GM12878 (cell line): ENCODE results near the gene SATB2. TPM values are rescaled to one million over a fixed set of nuclear protein-coding genes. Genes with fewer than 3 reads are reported as not detected.

ENCODE experiments used
- ATAC-seq: fragments of 200-7000 bp; cut with Tn5 transposase; 3 replicates; pipeline ENCODE4 v1.9.1; 2020; ENCODE audit warnings: mild to moderate bottlenecking, moderate library complexity
- BruUV-seq: library from RNA; stranded (reverse); fragments of 400-500 nt; replicated peaks from 2 replicates; lab custom pipeline; 2021; lab: Mats Ljungman, UMichigan
- CTCF ChIA-PET: fragments of 300-600 bp; sonication (Branson Sonifier 250); formaldehyde crosslinking; extraction: SDS; loops from one replicate; lab custom pipeline; 2021; ENCODE audit warnings: inconsistent platforms; lab: Yijun Ruan, JAX
- POLR2A ChIA-PET: fragments of 350-600 bp; formaldehyde crosslinking; extraction: SDS; loops from one replicate; lab custom pipeline; 2021; ENCODE audit warnings: inconsistent platforms; lab: Charles Lee
- RAD21 ChIA-PET: fragments of 300-600 bp; sonication (Branson Sonifier 250); formaldehyde crosslinking; loops from one replicate; lab custom pipeline; 2023; ENCODE audit warnings: antibody characterized with exemption; ENCODE audit not compliant: unreplicated experiment; lab: Charles Lee
- SMC1A ChIA-PET: fragments of 300-600 bp; sonication (Branson Sonifier 250); formaldehyde crosslinking; loops from one replicate; lab custom pipeline; 2023; ENCODE audit not compliant: unreplicated experiment, uncharacterized antibody; lab: Charles Lee
- DNase-seq: peaks from one replicate; pipeline ENCODE4 v3.0.0-alpha.2; 2011; ENCODE audit warnings: low read depth, low spot score
- FAIRE-seq: peaks from 3 replicates; lab custom pipeline; 2011; peaks lifted over from hg19 to GRCh38; lab: Jason Lieb, UNC
- H2AFZ ChIP-seq: 2 replicates; pipeline ENCODE4 v1.6.0; 2011; ENCODE audit warnings: low read depth, low read length, control low read depth; ENCODE audit not compliant: control insufficient read depth
- H3K27ac ChIP-seq: 2 replicates; pipeline ENCODE4 v1.5.1; 2011; ENCODE audit warnings: control low read depth; ENCODE audit not compliant: control insufficient read depth, insufficient read depth
- H3K27me3 ChIP-seq, 2 experiments: replicated peaks in 1 of 2; 2 replicates each; pipeline versions ENCODE4 v1.6.0 to v1.6.1; 2011; ENCODE audit warnings: low read length in 1 of 2; ENCODE audit not compliant: control insufficient read depth in 2 of 2, insufficient read depth in 2 of 2
- H3K36me3 ChIP-seq, 2 experiments: 2 replicates each; pipeline ENCODE4 v1.5.1; 2011; ENCODE audit warnings: low read length in 1 of 2; ENCODE audit not compliant: control insufficient read depth in 2 of 2, insufficient read depth in 2 of 2
- H3K4me1 ChIP-seq: 2 replicates; pipeline ENCODE4 v1.6.1; 2011; ENCODE audit warnings: mild to moderate bottlenecking, low read length, moderate library complexity, mixed read lengths; ENCODE audit not compliant: control insufficient read depth, insufficient read depth
- H3K4me2 ChIP-seq: 2 replicates; pipeline ENCODE4 v1.6.0; 2011; ENCODE audit warnings: control low read depth; ENCODE audit not compliant: control insufficient read depth, insufficient read depth
- H3K4me3 ChIP-seq: fragments of 200-600 bp; sonication (generic); 2 replicates; pipeline ENCODE4 v1.5.1; 2016
- H3K79me2 ChIP-seq: 2 replicates; pipeline ENCODE4 v1.6.0; 2011; ENCODE audit warnings: low read length; ENCODE audit not compliant: control insufficient read depth, insufficient read depth
- H3K9ac ChIP-seq: 2 replicates; pipeline ENCODE4 v1.8.0; 2011; ENCODE audit warnings: low read length, control low read depth, mixed read lengths; ENCODE audit not compliant: control insufficient read depth, insufficient read depth
- H3K9me3 ChIP-seq: replicated peaks from 3 replicates; pipeline ENCODE4 v1.5.1; 2011; ENCODE audit warnings: mild to moderate bottlenecking, low read length; ENCODE audit not compliant: control insufficient read depth, insufficient read depth
- H4K20me1 ChIP-seq: 2 replicates; pipeline ENCODE4 v1.6.0; 2011; ENCODE audit not compliant: control insufficient read depth, insufficient read depth
- BHLHE40 ChIP-seq, 2 experiments: fragments of 450-650 bp in 1 of 2; IDR thresholded peaks; 2 replicates each; pipeline ENCODE4 v1.6.1; 2011 to 2017; ENCODE audit warnings: low read depth in 2 of 2, borderline replicate concordance in 1 of 2, improper control_type of control experiment in 1 of 2, low read length in 1 of 2, mild to moderate bottlenecking in 1 of 2
- CBFB ChIP-seq: IDR thresholded peaks from 2 replicates; pipeline ENCODE4 v1.6.1; 2016; ENCODE audit warnings: antibody characterized with exemption, low read depth
- WGBS: methylation state at CpG from one replicate; pipeline ENCODE4 v1.1.6; 2016; ENCODE audit warnings: low lambda C conversion rate; ENCODE audit not compliant: insufficient replicate concordance, insufficient coverage; ENCODE audit errors: missing lambda C conversion rate; 5-methylcytosine and 5-hydroxymethylcytosine counted together
- in situ Hi-C: fragments of 300-500 bp; cut with MboI; formaldehyde crosslinking; loops from 9 replicates; pipeline ENCODE4 v1.14.3; 2018; ENCODE audit warnings: mixed read lengths
- intact Hi-C: fragments of 100-400 bp; cut with micrococcal nuclease; formaldehyde crosslinking; loops from one replicate; pipeline ENCODE4 v1.14.2; 2022; ENCODE audit not compliant: unreplicated experiment
- polyA plus RNA-seq, 11 experiments: library from polyadenylated mRNA; depleted of rRNA in 4 of 11; unstranded in 6 of 11; stranded (reverse) in 5 of 11; fragments of >200 nt; fragmentation: Nextera tagmentation in 4 of 11; fragmentation: Illumina TruSeq in 1 of 11; extraction: Ambion mirVana in 4 of 11; extraction: Trizol in 1 of 11; gene quantifications; 1 replicate in 1 of 11; 2 replicates in 10 of 11; pipeline versions ENCODE4 v1.2.1 to v1.2.3, GENCODE V29; 2011 to 2016; ENCODE audit warnings: inconsistent platforms in 2 of 11, missing spikeins in 2 of 11, low read depth in 1 of 11
- total RNA-seq, 4 experiments: library from RNA; depleted of rRNA in 3 of 4; stranded (reverse); fragments of >200 nt in 3 of 4; fragmentation: Illumina TruSeq in 1 of 4; extraction: Trizol in 1 of 4; gene quantifications; 2 replicates each; pipeline versions ENCODE4 v1.2.1 to v1.2.3, GENCODE V29; 2013 to 2021
- TF ChIP-seq, protein P1 (sequence below): fragments of 450-650 bp; IDR thresholded peaks from 2 replicates; pipeline ENCODE4 v1.6.1; 2016; ENCODE audit warnings: mild to moderate bottlenecking
- TF ChIP-seq, protein P2 (sequence below): fragments of 150-350 bp; IDR thresholded peaks from 2 replicates; pipeline ENCODE4 v1.6.1; 2016; ENCODE audit warnings: low read depth, low read length

The SATB2 gene
- total and polyA plus RNA-seq, 10 of the 15 experiments (the other 5 are each of a cell fraction or from before 2014, with no cell fraction given), result 0.03 to 0.56 (median 0.08) TPM; not detected in 3

DNA sequence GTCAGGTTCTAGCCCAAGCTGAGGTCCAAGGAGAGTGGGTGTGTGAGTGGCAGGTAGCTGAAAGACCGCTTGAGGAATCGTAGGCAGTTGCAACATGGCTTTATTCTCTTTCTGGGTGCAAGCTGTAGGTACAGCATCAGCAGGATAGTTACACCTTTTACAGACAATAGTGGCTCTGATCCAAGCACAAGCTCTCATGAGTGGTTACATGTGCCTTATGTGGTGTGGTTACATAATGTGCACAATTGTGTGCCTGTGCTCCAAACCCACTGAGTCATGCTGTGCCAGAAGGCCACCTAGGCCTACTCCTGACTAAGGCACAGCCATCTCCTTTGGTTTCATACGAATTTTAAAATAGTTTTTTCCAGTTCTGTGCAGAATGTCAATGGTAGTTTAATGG lies 227.6 kb downstream of the SATB2 start:
- WGBS, result 0% methylated on average over 3 of the region's 3 CpGs
- Histone ChIP-seq H3K4me2 (no peak overlapping the region), H3K9ac (no peak overlapping the region), H3K4me1 (peaks cover 8% of the 10 kb centered on the region), H3K4me3 (no peak overlapping the region), H4K20me1 (no peaks in the 10 kb centered on the region), H3K9me3 (no peaks in the 10 kb centered on the region; the same call in 2 of the 3 replicates), H3K79me2 (no peaks in the 10 kb centered on the region), H3K36me3 (no peaks in the 10 kb centered on the region), H2AFZ (no peak overlapping the region), H3K27ac (no peak overlapping the region), H3K27me3 (no peaks in the 10 kb centered on the region)
- no peak for TF ChIP-seq CBFB
- TF ChIP-seq BHLHE40 (IDR thresholded peaks at IDR 0.05; ENCODE audit: borderline replicate concordance in 1 of 2, low read depth in 2 of 2, low read length in 1 of 2), result peak; percentile 19 to 65; a peak in 1 of 4 replicates
- TF ChIP-seq, protein P1, sequence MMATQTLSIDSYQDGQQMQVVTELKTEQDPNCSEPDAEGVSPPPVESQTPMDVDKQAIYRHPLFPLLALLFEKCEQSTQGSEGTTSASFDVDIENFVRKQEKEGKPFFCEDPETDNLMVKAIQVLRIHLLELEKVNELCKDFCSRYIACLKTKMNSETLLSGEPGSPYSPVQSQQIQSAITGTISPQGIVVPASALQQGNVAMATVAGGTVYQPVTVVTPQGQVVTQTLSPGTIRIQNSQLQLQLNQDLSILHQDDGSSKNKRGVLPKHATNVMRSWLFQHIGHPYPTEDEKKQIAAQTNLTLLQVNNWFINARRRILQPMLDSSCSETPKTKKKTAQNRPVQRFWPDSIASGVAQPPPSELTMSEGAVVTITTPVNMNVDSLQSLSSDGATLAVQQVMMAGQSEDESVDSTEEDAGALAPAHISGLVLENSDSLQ, result peak; percentile 41; the same call in 1 of the 2 replicates
- TF ChIP-seq, protein P2, sequence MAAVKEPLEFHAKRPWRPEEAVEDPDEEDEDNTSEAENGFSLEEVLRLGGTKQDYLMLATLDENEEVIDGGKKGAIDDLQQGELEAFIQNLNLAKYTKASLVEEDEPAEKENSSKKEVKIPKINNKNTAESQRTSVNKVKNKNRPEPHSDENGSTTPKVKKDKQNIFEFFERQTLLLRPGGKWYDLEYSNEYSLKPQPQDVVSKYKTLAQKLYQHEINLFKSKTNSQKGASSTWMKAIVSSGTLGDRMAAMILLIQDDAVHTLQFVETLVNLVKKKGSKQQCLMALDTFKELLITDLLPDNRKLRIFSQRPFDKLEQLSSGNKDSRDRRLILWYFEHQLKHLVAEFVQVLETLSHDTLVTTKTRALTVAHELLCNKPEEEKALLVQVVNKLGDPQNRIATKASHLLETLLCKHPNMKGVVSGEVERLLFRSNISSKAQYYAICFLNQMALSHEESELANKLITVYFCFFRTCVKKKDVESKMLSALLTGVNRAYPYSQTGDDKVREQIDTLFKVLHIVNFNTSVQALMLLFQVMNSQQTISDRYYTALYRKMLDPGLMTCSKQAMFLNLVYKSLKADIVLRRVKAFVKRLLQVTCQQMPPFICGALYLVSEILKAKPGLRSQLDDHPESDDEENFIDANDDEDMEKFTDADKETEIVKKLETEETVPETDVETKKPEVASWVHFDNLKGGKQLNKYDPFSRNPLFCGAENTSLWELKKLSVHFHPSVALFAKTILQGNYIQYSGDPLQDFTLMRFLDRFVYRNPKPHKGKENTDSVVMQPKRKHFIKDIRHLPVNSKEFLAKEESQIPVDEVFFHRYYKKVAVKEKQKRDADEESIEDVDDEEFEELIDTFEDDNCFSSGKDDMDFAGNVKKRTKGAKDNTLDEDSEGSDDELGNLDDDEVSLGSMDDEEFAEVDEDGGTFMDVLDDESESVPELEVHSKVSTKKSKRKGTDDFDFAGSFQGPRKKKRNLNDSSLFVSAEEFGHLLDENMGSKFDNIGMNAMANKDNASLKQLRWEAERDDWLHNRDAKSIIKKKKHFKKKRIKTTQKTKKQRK, result no peak
- CTCF ChIA-PET, result interaction anchor here (1.3 to 2.4 kb wide), 2 partner anchors 24 to 28 kb away, joined by 3 to 5 read pairs; no protein-coding TSS in a partner anchor
- BruUV-seq, result no TSS peak
- intact Hi-C loops, result no loop called here
- ATAC-seq (peak; percentile 18), DNase-seq (no peak), FAIRE-seq (no peak)
- POLR2A ChIA-PET, result interaction anchor here (0.7 to 0.9 kb wide), 2 partner anchors 33 to 44 kb away, joined by 3 read pairs; no protein-coding TSS in a partner anchor
- RAD21 ChIA-PET, result interaction anchor here (0.9 to 1.3 kb wide), 4 partner anchors 32 to 324 kb away, joined by 3 to 4 read pairs (median 3); no protein-coding TSS in a partner anchor
- in situ Hi-C loops, result no loop called here
- SMC1A ChIA-PET, result interaction anchor here (0.5 to 1.8 kb wide), 8 partner anchors 9 to 572 kb away, joined by 3 to 7 read pairs (median 3); no protein-coding TSS in a partner anchor
